Measurements from ENCODE around the gene LENEP.
"Not testable (repeated sequence)": the region's sequence is repeated elsewhere in the genome, so short reads cannot be mapped to it uniquely, and the experiment has no call there.

LENEP gene

DNA sequence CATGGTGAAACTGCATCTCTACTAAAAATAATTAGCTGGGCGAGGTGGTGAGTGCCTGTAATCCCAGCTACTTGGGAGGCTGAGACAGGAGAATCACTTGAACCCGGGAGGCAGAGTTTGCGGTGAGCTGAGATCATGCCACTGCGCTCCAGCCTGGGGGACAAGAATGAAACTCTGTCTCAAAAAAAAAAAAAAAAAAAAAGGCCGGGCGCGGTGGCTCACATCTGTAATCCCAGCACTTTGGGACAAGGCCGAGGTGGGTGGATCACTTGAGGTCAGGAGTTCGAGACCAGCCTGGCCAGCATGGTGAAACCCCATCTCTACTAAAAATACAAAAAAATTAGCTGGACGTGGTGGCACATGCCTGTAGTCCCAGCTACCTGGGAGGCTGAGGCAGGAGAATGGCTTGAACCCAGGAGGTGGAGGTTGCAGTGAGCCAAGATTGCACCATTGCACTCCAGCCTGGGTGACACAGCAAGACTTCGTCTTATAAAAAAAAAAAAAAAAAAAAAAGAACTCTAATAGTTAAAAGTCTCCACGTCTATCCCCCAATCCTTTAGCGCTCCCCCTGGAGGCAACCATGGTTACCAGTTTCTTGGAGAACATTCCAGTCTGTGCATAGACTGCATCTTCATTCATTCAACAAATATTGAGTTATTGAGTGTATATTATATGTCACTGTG is 2.1 kb downstream of the LENEP start:
- not testable (repeated sequence) for H3K9me3 ChIP-seq (replicated peaks; ENCODE audit: insufficient read depth, low read length); H3K9ac ChIP-seq (ENCODE audit: low read length); H4K20me1 ChIP-seq (ENCODE audit: insufficient read depth, low read length); H3K36me3 ChIP-seq (replicated peaks; ENCODE audit: insufficient read depth, low read length); H2AFZ ChIP-seq (ENCODE audit: low read length); H3K4me3 ChIP-seq (ENCODE audit: low read length); H3K27ac ChIP-seq (ENCODE audit: low read length); H3K9me2 ChIP-seq (replicated peaks; ENCODE audit: insufficient read depth, low read length); H3K79me2 ChIP-seq (ENCODE audit: low read length); H3K4me1 ChIP-seq (ENCODE audit: low read length); H3K27me3 ChIP-seq (replicated peaks; ENCODE audit: insufficient read depth, low read length); H3K4me2 ChIP-seq (ENCODE audit: low read depth, low read length)
- TF ChIP-seq, protein P1, sequence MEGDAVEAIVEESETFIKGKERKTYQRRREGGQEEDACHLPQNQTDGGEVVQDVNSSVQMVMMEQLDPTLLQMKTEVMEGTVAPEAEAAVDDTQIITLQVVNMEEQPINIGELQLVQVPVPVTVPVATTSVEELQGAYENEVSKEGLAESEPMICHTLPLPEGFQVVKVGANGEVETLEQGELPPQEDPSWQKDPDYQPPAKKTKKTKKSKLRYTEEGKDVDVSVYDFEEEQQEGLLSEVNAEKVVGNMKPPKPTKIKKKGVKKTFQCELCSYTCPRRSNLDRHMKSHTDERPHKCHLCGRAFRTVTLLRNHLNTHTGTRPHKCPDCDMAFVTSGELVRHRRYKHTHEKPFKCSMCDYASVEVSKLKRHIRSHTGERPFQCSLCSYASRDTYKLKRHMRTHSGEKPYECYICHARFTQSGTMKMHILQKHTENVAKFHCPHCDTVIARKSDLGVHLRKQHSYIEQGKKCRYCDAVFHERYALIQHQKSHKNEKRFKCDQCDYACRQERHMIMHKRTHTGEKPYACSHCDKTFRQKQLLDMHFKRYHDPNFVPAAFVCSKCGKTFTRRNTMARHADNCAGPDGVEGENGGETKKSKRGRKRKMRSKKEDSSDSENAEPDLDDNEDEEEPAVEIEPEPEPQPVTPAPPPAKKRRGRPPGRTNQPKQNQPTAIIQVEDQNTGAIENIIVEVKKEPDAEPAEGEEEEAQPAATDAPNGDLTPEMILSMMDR (IDR thresholded peaks at IDR 0.05; ENCODE audit: low read length): peak; percentile 40
- peaks cover 48% of the 10 kb centered on the region for H3F3A ChIP-seq (ENCODE audit: insufficient read depth, low read length)
- DNase-seq: peak; percentile 58

DNA sequence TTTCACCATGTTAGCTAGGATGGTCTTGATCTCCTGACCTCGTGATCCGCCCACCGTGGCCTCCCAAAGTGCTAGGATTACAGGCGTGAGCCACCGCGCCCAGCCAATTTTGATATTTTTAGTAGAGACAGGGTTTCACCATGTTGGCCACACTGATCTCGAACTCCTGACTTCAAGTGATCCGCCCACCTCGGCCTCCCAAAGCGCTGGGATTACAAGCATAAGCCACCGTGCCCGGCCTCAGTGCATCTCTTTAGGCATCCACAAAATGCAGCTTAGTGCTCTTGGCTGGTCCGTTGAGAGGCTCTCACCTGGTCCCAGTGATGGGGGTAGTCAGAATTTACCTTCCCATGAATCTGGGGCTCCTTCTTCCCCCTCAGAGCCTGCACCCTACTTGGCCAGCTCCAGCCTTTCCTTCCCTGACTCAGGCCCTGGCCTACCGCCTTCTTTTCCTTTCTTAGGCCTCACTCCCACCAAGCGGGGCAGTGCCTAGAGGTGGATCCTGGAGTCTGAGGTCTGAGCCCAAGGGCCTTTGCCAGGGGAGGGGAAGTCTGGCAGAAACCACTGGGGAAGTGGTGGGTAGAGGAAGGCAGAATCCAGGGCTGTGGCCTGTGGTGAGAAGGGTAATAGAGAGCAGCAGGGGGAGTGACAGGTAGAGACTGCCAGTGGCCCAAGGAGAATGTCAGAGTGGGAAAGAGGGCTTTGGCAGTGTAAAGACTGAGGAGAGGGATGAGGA is 3.7 kb downstream of the LENEP start:
- no peak for DNase-seq
- no peak overlapping the region for H3K4me2 ChIP-seq (ENCODE audit: low read depth, low read length)
- H3K27me3 ChIP-seq (replicated peaks; ENCODE audit: insufficient read depth, low read length): no peaks in the 10 kb centered on the region
- H3K27ac ChIP-seq (ENCODE audit: low read length): no peak overlapping the region
- no peaks in the 10 kb centered on the region for H3K9me2 ChIP-seq (replicated peaks; ENCODE audit: insufficient read depth, low read length)
- H3K9ac ChIP-seq (ENCODE audit: low read length): no peak overlapping the region
- no peak overlapping the region for H2AFZ ChIP-seq (ENCODE audit: low read length)
- H3K4me3 ChIP-seq (ENCODE audit: low read length): no peak overlapping the region
- no peaks in the 10 kb centered on the region for H4K20me1 ChIP-seq (ENCODE audit: insufficient read depth, low read length)
- H3K4me1 ChIP-seq (ENCODE audit: low read length): peaks cover 9% of the 10 kb centered on the region; the same call in 1 of the 2 replicates
- H3F3A ChIP-seq (ENCODE audit: insufficient read depth, low read length): peaks cover 59% of the 10 kb centered on the region
- no peaks in the 10 kb centered on the region; the same call in 1 of the 2 replicates for H3K79me2 ChIP-seq (ENCODE audit: low read length)
- TF ChIP-seq EZH2 (optimal IDR thresholded peaks at IDR 0.05; ENCODE audit: low read depth, low read length) (no peak), EZH2phosphoT487 (IDR thresholded peaks at IDR 0.05; ENCODE audit: low read length) (no peak)
- TF ChIP-seq, protein P1 (IDR thresholded peaks at IDR 0.05; ENCODE audit: low read length): no peak
- no peaks in the 10 kb centered on the region for H3K9me3 ChIP-seq (replicated peaks; ENCODE audit: insufficient read depth, low read length)
- no peaks in the 10 kb centered on the region for H3K36me3 ChIP-seq (replicated peaks; ENCODE audit: insufficient read depth, low read length)

DNA sequence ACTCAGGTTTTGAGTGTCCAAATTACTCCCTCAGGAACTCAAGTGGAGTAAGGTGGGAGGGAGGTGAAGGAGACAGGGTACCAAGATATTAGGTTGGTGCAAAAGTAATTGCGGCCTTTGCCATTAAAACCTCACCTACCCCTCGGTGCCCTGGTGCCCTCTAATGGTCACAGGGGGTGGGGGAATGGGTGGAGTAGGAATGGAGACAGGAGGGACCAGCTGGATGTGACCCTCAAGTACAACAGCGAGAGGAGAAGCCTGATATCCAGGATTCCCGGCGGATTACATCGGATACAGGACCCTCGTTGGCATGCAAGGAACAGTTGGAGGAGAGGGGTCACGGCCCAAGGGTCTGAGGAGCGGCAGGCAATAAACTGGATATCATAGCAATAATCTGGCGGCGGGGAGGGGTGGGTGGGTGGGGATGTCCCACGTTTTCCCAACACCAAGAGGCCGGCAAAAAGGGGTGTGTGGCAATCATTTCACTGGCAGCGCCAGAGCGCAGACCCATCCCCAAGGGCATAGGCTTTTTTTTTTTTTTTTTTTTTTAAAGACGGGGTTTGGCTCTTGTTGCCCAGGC is 4.9 kb downstream of the LENEP start:
- Histone ChIP-seq H3K79me2 (ENCODE audit: low read length) (peaks cover 7% of the 10 kb centered on the region), H3K4me2 (ENCODE audit: low read depth, low read length) (peak overlapping the region; percentile 97; the same call in 1 of the 2 replicates), H3K9ac (ENCODE audit: low read length) (peak overlapping the region; percentile 73; the same call in 1 of the 2 replicates), H3F3A (ENCODE audit: insufficient read depth, low read length) (peaks cover 60% of the 10 kb centered on the region), H3K9me2 (replicated peaks; ENCODE audit: insufficient read depth, low read length) (no peaks in the 10 kb centered on the region), H4K20me1 (ENCODE audit: insufficient read depth, low read length) (no peaks in the 10 kb centered on the region), H3K36me3 (replicated peaks; ENCODE audit: insufficient read depth, low read length) (no peaks in the 10 kb centered on the region), H3K4me1 (ENCODE audit: low read length) (peaks cover 9% of the 10 kb centered on the region; the same call in 1 of the 2 replicates), H3K27ac (ENCODE audit: low read length) (peak overlapping the region; percentile 95; the same call in 1 of the 2 replicates), H3K9me3 (replicated peaks; ENCODE audit: insufficient read depth, low read length) (no peaks in the 10 kb centered on the region), H3K4me3 (ENCODE audit: low read length) (peak overlapping the region; percentile 77; the same call in 1 of the 2 replicates), H2AFZ (ENCODE audit: low read length) (no peak overlapping the region), H3K27me3 (replicated peaks; ENCODE audit: insufficient read depth, low read length) (no peaks in the 10 kb centered on the region)
- TF ChIP-seq EZH2phosphoT487 (IDR thresholded peaks at IDR 0.05; ENCODE audit: low read length) (no peak), EZH2 (optimal IDR thresholded peaks at IDR 0.05; ENCODE audit: low read depth, low read length) (no peak)
- TF ChIP-seq, protein P1 (IDR thresholded peaks at IDR 0.05; ENCODE audit: low read length): peak; percentile 57
- DNase-seq: no peak
